H1 (cell line): ENCODE measurements around the gene EFR3B. TPM values are rescaled to one million over a fixed set of nuclear protein-coding genes. Genes with fewer than 3 reads are reported as not detected.

ENCODE experiments used
- CTCF ChIA-PET: fragments of 300-600 bp; sonication (Branson Sonifier 250); formaldehyde crosslinking; loops from one replicate; lab custom pipeline; 2021; ENCODE audit not compliant: partially characterized antibody; lab: Charles Lee
- POLR2A ChIA-PET: fragments of 300-600 bp; sonication (Branson Sonifier 250); formaldehyde crosslinking; loops from one replicate; lab custom pipeline; 2021; ENCODE audit warnings: inconsistent platforms; ENCODE audit not compliant: partially characterized antibody; lab: Charles Lee
- DNase-seq, 2 experiments: peaks; one replicate each; pipeline versions ENCODE4 v3.0.0 to v3.0.0-alpha.2; 2010 to 2022; ENCODE audit warnings: low spot score in 2 of 2, low read depth in 1 of 2, mixed read lengths in 1 of 2
- FAIRE-seq: peaks from 2 replicates; lab custom pipeline; 2011; peaks lifted over from hg19 to GRCh38; lab: Jason Lieb, UNC
- H2AFZ ChIP-seq: 2 replicates; pipeline ENCODE4 v1.8.1; 2012; ENCODE audit warnings: low read length, inconsistent platforms
- H2AK5ac ChIP-seq: 2 replicates; pipeline ENCODE4 v1.6.1; 2013; ENCODE audit warnings: low read depth, low read length
- H2BK120ac ChIP-seq: replicated peaks from 2 replicates; pipeline ENCODE3; 2013; ENCODE audit warnings: low read depth, low read length, inconsistent platforms
- H2BK12ac ChIP-seq: 2 replicates; pipeline ENCODE4 v1.6.1; 2013; ENCODE audit warnings: low read depth, low read length
- H2BK15ac ChIP-seq: 2 replicates; pipeline ENCODE4 v1.6.1; 2013; ENCODE audit warnings: low read length
- H2BK20ac ChIP-seq: 2 replicates; pipeline ENCODE4 v1.6.1; 2013; ENCODE audit warnings: low read length
- H2BK5ac ChIP-seq: 2 replicates; pipeline ENCODE4 v1.6.1; 2013; ENCODE audit warnings: low read depth, low read length
- H3K14ac ChIP-seq: 2 replicates; pipeline ENCODE4 v1.6.1; 2013; ENCODE audit warnings: inconsistent platforms; ENCODE audit not compliant: insufficient read length
- H3K18ac ChIP-seq: 2 replicates; pipeline ENCODE4 v1.6.1; 2013; ENCODE audit warnings: low read length; ENCODE audit errors: extremely low read depth
- H3K23ac ChIP-seq: 2 replicates; pipeline ENCODE4 v1.6.1; 2013; ENCODE audit warnings: inconsistent platforms; ENCODE audit not compliant: insufficient read length
- H3K23me2 ChIP-seq: 2 replicates; pipeline ENCODE4 v1.6.1; 2013; ENCODE audit warnings: low read depth, low read length
- H3K27ac ChIP-seq: 2 replicates; pipeline ENCODE4 v1.6.1; 2011; ENCODE audit warnings: low read depth, low read length, inconsistent platforms
- H3K27me3 ChIP-seq, 4 experiments: replicated peaks in 1 of 4; 1 replicate in 1 of 4; 2 replicates in 3 of 4; pipeline versions ENCODE4 v1.6.1 to v1.8.1; 2011 to 2013; ENCODE audit warnings: low read length in 3 of 4, mild to moderate bottlenecking in 3 of 4, inconsistent platforms in 2 of 4, mixed read lengths in 2 of 4, moderate library complexity in 1 of 4; ENCODE audit not compliant: control insufficient read depth in 3 of 4, insufficient read depth in 3 of 4; ENCODE audit errors: extremely low read depth in 1 of 4
- H3K36me3 ChIP-seq, 4 experiments: 2 replicates each; pipeline versions ENCODE4 v1.6.1 to v1.8.1; 2011 to 2013; ENCODE audit warnings: mild to moderate bottlenecking in 4 of 4, low read length in 3 of 4, moderate library complexity in 2 of 4, control low read depth in 1 of 4, inconsistent platforms in 1 of 4; ENCODE audit not compliant: insufficient read depth in 4 of 4, control insufficient read depth in 2 of 4
- H3K4ac ChIP-seq: replicated peaks from 2 replicates; pipeline ENCODE3; 2013; ENCODE audit warnings: low read length, low read depth, mixed read lengths, inconsistent platforms; ENCODE audit not compliant: insufficient read length
- H3K4me1 ChIP-seq, 4 experiments: replicated peaks in 1 of 4; 1 replicate in 1 of 4; 2 replicates in 3 of 4; pipeline versions ENCODE4 v1.6.1 to v1.8.1; 2011 to 2013; ENCODE audit warnings: low read length in 3 of 4, inconsistent platforms in 2 of 4, mixed read lengths in 1 of 4; ENCODE audit not compliant: insufficient read depth in 4 of 4, control insufficient read depth in 3 of 4
- H3K4me2 ChIP-seq, 2 experiments: 2 replicates each; pipeline versions ENCODE4 v1.6.1 to v1.8.1; 2011 to 2013; ENCODE audit warnings: low read depth in 2 of 2, low read length in 2 of 2, control low read depth in 1 of 2, inconsistent platforms in 1 of 2, mild to moderate bottlenecking in 1 of 2; ENCODE audit not compliant: insufficient read depth in 1 of 2
- H3K4me3 ChIP-seq, 4 experiments: fragments of 200-600, 300-600 bp in 1 of 4; sonication (generic), shearing (Covaris generic), sonication (Bioruptor Twin) in 1 of 4; 2 replicates each; pipeline versions ENCODE4 v1.5.1 to v1.8.1; 2011 to 2016; ENCODE audit warnings: low read length in 4 of 4, low read depth in 3 of 4, control low read depth in 2 of 4, inconsistent platforms in 2 of 4, mild to moderate bottlenecking in 2 of 4, mixed read lengths in 1 of 4, moderate library complexity in 1 of 4; ENCODE audit not compliant: insufficient read depth in 2 of 4; ENCODE audit errors: extremely low read depth in 1 of 4
- H3K56ac ChIP-seq: replicated peaks from 2 replicates; pipeline ENCODE3; 2013; ENCODE audit warnings: low read depth, mild to moderate bottlenecking, mixed read lengths, low read length, inconsistent platforms; ENCODE audit not compliant: insufficient read length
- H3K79me1 ChIP-seq: 2 replicates; pipeline ENCODE4 v1.6.1; 2013; ENCODE audit warnings: low read depth, low read length, control low read depth
- H3K79me2 ChIP-seq, 2 experiments: 2 replicates each; pipeline versions ENCODE4 v1.6.1 to v1.8.1; 2012 to 2013; ENCODE audit warnings: low read length in 2 of 2, mild to moderate bottlenecking in 2 of 2, inconsistent platforms in 1 of 2; ENCODE audit not compliant: insufficient read depth in 2 of 2, control insufficient read depth in 1 of 2
- H3K9ac ChIP-seq, 4 experiments: replicated peaks in 1 of 4; 1 replicate in 1 of 4; 2 replicates in 3 of 4; pipeline versions ENCODE4 v1.6.1 to v1.8.1; 2011 to 2013; ENCODE audit warnings: low read depth in 3 of 4, low read length in 3 of 4, control low read depth in 2 of 4, mild to moderate bottlenecking in 2 of 4, moderate library complexity in 2 of 4, inconsistent platforms in 1 of 4; ENCODE audit errors: extremely low read depth in 1 of 4
- H3K9me3 ChIP-seq, 2 experiments: 2 replicates each; pipeline versions ENCODE4 v1.6.1 to v1.8.1; 2012 to 2013; ENCODE audit warnings: mild to moderate bottlenecking in 2 of 2, moderate library complexity in 2 of 2, control low read depth in 1 of 2, inconsistent platforms in 1 of 2, low read depth in 1 of 2, low read length in 1 of 2, mixed read lengths in 1 of 2; ENCODE audit not compliant: insufficient read depth in 2 of 2
- H4K20me1 ChIP-seq, 2 experiments: replicated peaks in 1 of 2; 2 replicates each; pipeline versions ENCODE3 to v1.8.1; 2011 to 2013; ENCODE audit warnings: inconsistent platforms in 2 of 2, low read length in 2 of 2, mild to moderate bottlenecking in 1 of 2; ENCODE audit not compliant: insufficient read depth in 2 of 2, control insufficient read depth in 1 of 2
- H4K5ac ChIP-seq: 2 replicates; pipeline ENCODE4 v1.6.1; 2013; ENCODE audit warnings: low read length, low read depth, mixed read lengths, inconsistent platforms; ENCODE audit not compliant: insufficient read length
- H4K8ac ChIP-seq: 2 replicates; pipeline ENCODE4 v1.8.0; 2013; ENCODE audit warnings: mild to moderate bottlenecking, moderate library complexity, low read length, inconsistent platforms; ENCODE audit not compliant: insufficient read depth; ENCODE audit errors: extremely low read depth
- H4K91ac ChIP-seq: replicated peaks from 2 replicates; pipeline ENCODE3; 2013; ENCODE audit warnings: low read length, mixed read lengths, inconsistent platforms; ENCODE audit not compliant: insufficient read length
- MAFK ChIP-seq: IDR thresholded peaks from 2 replicates; pipeline ENCODE4 v1.6.1; 2012; ENCODE audit warnings: low read depth, mild to moderate bottlenecking, improper control_type of control experiment, low read length
- RXRA ChIP-seq: IDR thresholded peaks from 2 replicates; pipeline ENCODE4 v1.6.1; 2011; ENCODE audit warnings: low read depth, mild to moderate bottlenecking, low read length, moderate library complexity; ENCODE audit not compliant: insufficient read depth
- SIX5 ChIP-seq: IDR thresholded peaks from 2 replicates; pipeline ENCODE4 v1.6.1; 2011; ENCODE audit warnings: mild to moderate bottlenecking, low read depth, low read length
- ZNF274 ChIP-seq: IDR thresholded peaks from 2 replicates; pipeline ENCODE4 v1.7.0; 2012; ENCODE audit warnings: low read length, borderline replicate concordance; ENCODE audit errors: extremely low read depth
- WGBS, 2 experiments: shearing (Covaris generic) in 1 of 2; methylation state at CpG; one replicate each; pipeline versions ENCODE4 v1.1.6 to v1.1.7; 2013 to 2015; ENCODE audit warnings: low lambda C conversion rate in 2 of 2, mixed read lengths in 2 of 2, inconsistent platforms in 1 of 2, low coverage in 1 of 2, missing lambda C conversion rate in 1 of 2; ENCODE audit not compliant: insufficient replicate concordance in 2 of 2, insufficient coverage in 1 of 2, insufficient read length in 1 of 2; ENCODE audit errors: extremely low coverage in 1 of 2, missing lambda C conversion rate in 1 of 2; 5-methylcytosine and 5-hydroxymethylcytosine counted together
- polyA plus RNA-seq, 7 experiments: library from polyadenylated mRNA; depleted of rRNA in 3 of 7; stranded (reverse) in 5 of 7; unstranded in 2 of 7; fragments of >200 nt in 5 of 7; fragments of 200-250 nt in 2 of 7; gene quantifications; 1 replicate in 5 of 7; 2 replicates in 1 of 7; 4 replicates in 1 of 7; pipeline versions ENCODE4 v1.2.1 to v1.2.3, GENCODE V29; 2011 to 2013; ENCODE audit warnings: missing spikeins in 2 of 7, mixed read lengths in 2 of 7
- total RNA-seq: library from RNA; stranded (reverse); fragmentation: NEBNext Ultra II Directional; extraction: Animal tissue kit (Norgen Biotek cat#: 25700); gene quantifications from 2 replicates; pipeline ENCODE4 v1.2.1, GENCODE V29; 2021

Gene EFR3B
- total and polyA plus RNA-seq, 2 of the 8 experiments (the other 6 are each of a cell fraction or from before 2014, with no cell fraction given): 3.4 to 9.6 TPM

- no peak overlapping the region for H3K4me2 ChIP-seq
- H2BK20ac ChIP-seq: no peak overlapping the region
- H2BK12ac ChIP-seq: no peak overlapping the region
- DNase-seq: no peak
- H3K56ac ChIP-seq: no peak overlapping the region
- H3K18ac ChIP-seq: no peak overlapping the region
- WGBS, 2 experiments: 82% methylated on average over 8 of the region's 8 CpGs; no CpG with 5 or more reads in 1 of the 2 experiments
- no peak overlapping the region for H2BK120ac ChIP-seq
- no peak overlapping the region for H2BK5ac ChIP-seq
- H3K79me2 ChIP-seq: no peaks in the 10 kb centered on the region
- H3K4me3 ChIP-seq: no peak overlapping the region
- H2BK15ac ChIP-seq: no peak overlapping the region
- H3K14ac ChIP-seq: no peak overlapping the region
- no peak overlapping the region for H4K5ac ChIP-seq
- no peak overlapping the region for H4K8ac ChIP-seq
- no peak overlapping the region for H3K23ac ChIP-seq
- no peaks in the 10 kb centered on the region for H3K9me3 ChIP-seq
- POLR2A ChIA-PET: interaction anchor here (1.2 kb wide), 1 partner anchor 52 kb away, joined by 3 read pairs; no protein-coding TSS in a partner anchor
- peaks cover 0 to 4% (median 0%) of the 10 kb centered on the region in 4 experiments; a peak in 1 of 7 replicates for H3K4me1 ChIP-seq
- 0 out of 7 replicates have a peak, but pooled peaks cover 0 to 2% (median 0%) of the 10 kb centered on the region in 4 experiments for H3K27me3 ChIP-seq
- H2AK5ac ChIP-seq: no peak overlapping the region
- TF ChIP-seq RXRA: no peak
- no peak for TF ChIP-seq ZNF274
- no peak for TF ChIP-seq SIX5
- no peak for TF ChIP-seq MAFK
- TF ChIP-seq, all 59 proteins: peak for 0
- no peaks in the 10 kb centered on the region for H3K36me3 ChIP-seq
- H4K91ac ChIP-seq: no peak overlapping the region
- H2AFZ ChIP-seq: no peak overlapping the region
- CTCF ChIA-PET: interaction anchor here (0.9 to 1.2 kb wide), 3 partner anchors 11 to 52 kb away, joined by 3 to 4 read pairs (median 4); no protein-coding TSS in a partner anchor
- H3K4ac ChIP-seq: no peak overlapping the region
- H3K79me1 ChIP-seq: no peaks in the 10 kb centered on the region
- H4K20me1 ChIP-seq: no peaks in the 10 kb centered on the region
- no peak for FAIRE-seq
- H3K27ac ChIP-seq: no peak overlapping the region
- peaks cover 2% of the 10 kb centered on the region; the same call in 1 of the 2 replicates for H3K23me2 ChIP-seq
- H3K9ac ChIP-seq: no peak overlapping the region
Measured at GRCh38 chr2:25177211-25177611, 135.3 kb downstream of the EFR3B start.
